Uterus (tissue), 2 donors: ENCODE data around the gene CDK5RAP3.

Experiments used
- CTCF ChIP-seq, 4 experiments: fragments of 200-600 bp in 2 of 4; fragments of 450-650 bp in 2 of 4; sonication (generic) in 2 of 4; IDR thresholded peaks; one replicate each; pipeline ENCODE4 v1.5.1; 2016 to 2019; ENCODE audit warnings: antibody characterized with exemption in 4 of 4, mild to moderate bottlenecking in 2 of 4, moderate library complexity in 1 of 4
- POLR2A ChIP-seq, 2 donors: fragments of 450-650 bp; IDR thresholded peaks; one replicate each; pipeline ENCODE4 v1.6.1; 2016; ENCODE audit warnings: antibody characterized with exemption in 2 of 2, mild to moderate bottlenecking in 1 of 2, moderate library complexity in 1 of 2

- TF ChIP-seq CTCF (IDR thresholded peaks at IDR 0.05) = no peak
- no peak for TF ChIP-seq POLR2A (IDR thresholded peaks at IDR 0.05)
These were observed 3.2 kb upstream of the CDK5RAP3 start for GRCh38 chr17:47967607-47968252.
